ENCODE measurements around the gene KIAA0586. TPM values are rescaled to one million over a fixed set of nuclear protein-coding genes. Genes with fewer than 3 reads are reported as not detected.

The KIAA0586 gene
- polyA plus RNA-seq, 3 donors from 2014 or later, result 5.4 to 26.4 (median 10.1) TPM

DNA sequence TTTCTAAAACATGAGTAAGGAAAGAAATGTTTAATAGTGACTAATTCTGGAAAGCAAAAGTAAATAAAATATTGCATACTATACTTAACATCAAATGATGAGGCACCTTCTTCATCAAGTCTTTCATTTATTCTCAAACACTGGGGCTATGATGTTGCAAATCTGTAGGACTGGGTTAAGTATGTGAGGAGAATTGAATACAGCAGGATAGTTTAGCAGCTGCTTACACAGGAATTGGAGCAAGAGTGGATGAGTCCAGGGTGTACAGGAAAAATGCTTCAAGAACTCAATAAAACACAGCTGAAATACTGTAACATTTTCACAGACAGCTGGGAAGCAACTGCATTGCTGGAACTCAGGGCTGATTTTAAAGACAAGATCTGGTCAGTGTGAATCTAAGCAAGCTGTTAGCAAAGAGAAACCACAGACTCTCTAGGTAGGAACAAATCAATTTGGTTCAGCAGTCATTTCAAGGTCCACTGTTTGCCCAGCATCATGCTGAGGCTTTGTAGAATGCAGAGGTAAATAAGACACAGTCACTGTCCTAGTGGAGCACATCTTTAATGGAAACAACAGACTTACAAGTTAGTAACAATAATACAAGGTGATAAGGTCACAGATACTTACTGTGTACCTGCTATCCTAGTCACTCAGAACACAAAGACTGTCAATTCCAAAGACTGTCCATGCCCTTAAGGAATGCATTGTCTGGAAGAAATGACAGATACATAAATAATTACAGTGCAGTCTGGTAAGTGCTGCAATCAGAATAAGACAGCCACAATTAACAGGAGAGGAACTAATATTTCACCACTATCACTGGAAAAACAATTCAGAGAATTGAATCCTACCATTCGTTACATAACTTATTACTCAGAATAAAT lies 113.5 kb downstream of the KIAA0586 start:
- Mint-ChIP-seq H3K9me3 (no peaks in the 10 kb centered on the region), H3K4me3 (no peak overlapping the region), H3K4me1 (no peaks in the 10 kb centered on the region)

GRCh38 chr14:58541633-58542022 lies 114.1 kb downstream of the KIAA0586 start:
- no peak overlapping the region for H3K4me3 Mint-ChIP-seq

More for the DNA sequence above, 113.5 kb downstream of the KIAA0586 start:
- DNase-seq, result no peak
- H3K27me3 Mint-ChIP-seq (ENCODE audit: low read depth in 3 of 3), result no peaks in the 10 kb centered on the region
- H3K36me3 Mint-ChIP-seq, result peaks cover 11 to 23% (median 22%) of the 10 kb centered on the region in 3 donors
- H3K27ac Mint-ChIP-seq, result no peak overlapping the region

GRCh38 chr14:58543253-58543652 lies 115.7 kb downstream of the KIAA0586 start:
- no peaks in the 10 kb centered on the region for H3K9me3 Mint-ChIP-seq
- H3K36me3 Mint-ChIP-seq, result peaks cover 11 to 24% (median 19%) of the 10 kb centered on the region in 3 donors
- H3K27me3 Mint-ChIP-seq (ENCODE audit: low read depth in 3 of 3), result no peaks in the 10 kb centered on the region
- H3K27ac Mint-ChIP-seq, result no peak overlapping the region
- H3K4me1 Mint-ChIP-seq, result no peaks in the 10 kb centered on the region
- no peak for DNase-seq
- H3K4me3 Mint-ChIP-seq, result no peak overlapping the region

More at GRCh38 chr14:58541633-58542022, 114.1 kb downstream of the KIAA0586 start:
- no peaks in the 10 kb centered on the region for H3K4me1 Mint-ChIP-seq
- H3K27ac Mint-ChIP-seq, result no peak overlapping the region
- H3K36me3 Mint-ChIP-seq, result peaks cover 11 to 23% (median 22%) of the 10 kb centered on the region in 3 donors
- no peaks in the 10 kb centered on the region for H3K27me3 Mint-ChIP-seq (ENCODE audit: low read depth in 3 of 3)
- H3K9me3 Mint-ChIP-seq, result no peaks in the 10 kb centered on the region
- no peak for DNase-seq

DNA sequence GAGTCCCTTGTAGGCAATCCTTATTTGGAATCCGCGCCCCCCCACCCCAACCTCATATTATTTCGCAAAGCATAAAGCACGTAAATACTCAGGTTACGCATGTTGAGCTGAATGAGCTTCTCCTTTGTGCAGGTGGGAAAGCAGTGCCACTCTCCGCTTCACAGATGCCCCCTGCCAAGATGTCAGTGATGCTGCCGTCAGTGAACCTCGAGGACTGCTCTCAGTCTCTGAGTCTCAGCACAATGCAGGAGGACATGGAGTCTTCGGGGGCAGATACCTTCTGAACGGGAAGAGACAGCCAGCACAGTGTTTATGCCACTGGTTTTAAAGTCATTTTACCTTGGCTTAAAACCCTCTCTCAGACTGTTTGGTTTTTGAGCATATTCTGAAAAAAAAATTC lies 120.1 kb downstream of the KIAA0586 start:
- no peaks in the 10 kb centered on the region for H3K9me3 Mint-ChIP-seq
- DNase-seq, result no peak
- H3K4me1 Mint-ChIP-seq, result no peaks in the 10 kb centered on the region
- H3K4me3 Mint-ChIP-seq, result no peak overlapping the region
- no peak overlapping the region for H3K27ac Mint-ChIP-seq
- H3K27me3 Mint-ChIP-seq (ENCODE audit: low read depth in 3 of 3), result peaks cover 0 to 1% (median 0%) of the 10 kb centered on the region in 3 donors
- H3K36me3 Mint-ChIP-seq, result peaks cover 11 to 22% (median 14%) of the 10 kb centered on the region in 3 donors

DNA sequence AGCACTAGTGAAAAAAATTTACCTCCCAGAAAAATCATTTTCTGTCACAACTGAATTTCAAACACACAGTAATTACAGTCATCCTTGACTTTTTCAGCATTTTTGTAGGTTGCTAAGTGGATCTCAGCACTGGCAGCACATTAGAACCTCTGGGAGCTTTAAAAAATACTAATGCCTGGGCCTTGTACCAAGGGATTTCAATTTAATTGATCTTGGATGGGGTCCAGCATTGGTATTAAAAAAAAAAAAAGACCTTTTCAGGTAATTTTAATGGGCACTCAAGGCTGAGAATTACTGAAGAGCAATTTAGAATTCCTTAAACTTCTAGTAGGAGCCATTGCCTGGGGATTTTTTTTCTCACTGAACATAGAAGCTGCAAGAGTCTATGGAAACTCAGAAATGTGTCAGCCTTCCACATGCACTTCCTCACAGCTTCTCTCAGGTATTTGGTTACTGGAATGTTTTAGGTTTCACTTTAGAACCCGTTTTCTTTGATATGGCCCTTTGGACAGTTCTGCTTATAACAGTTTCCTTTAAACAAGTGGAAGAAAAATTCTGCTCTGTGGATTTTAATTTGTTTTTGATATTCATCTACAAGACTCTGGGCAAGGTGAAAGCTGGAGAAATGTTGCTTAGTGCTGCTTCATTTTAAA lies 121.7 kb downstream of the KIAA0586 start:
- H3K27me3 Mint-ChIP-seq (ENCODE audit: low read depth in 3 of 3), result peaks cover 0 to 1% (median 0%) of the 10 kb centered on the region in 3 donors
- no peaks in the 10 kb centered on the region for H3K9me3 Mint-ChIP-seq
- H3K4me1 Mint-ChIP-seq, result no peaks in the 10 kb centered on the region
- H3K36me3 Mint-ChIP-seq, result peaks cover 3 to 11% (median 4%) of the 10 kb centered on the region in 3 donors
- no peak overlapping the region for H3K27ac Mint-ChIP-seq
- H3K4me3 Mint-ChIP-seq, result no peak overlapping the region
- DNase-seq, result no peak

DNA sequence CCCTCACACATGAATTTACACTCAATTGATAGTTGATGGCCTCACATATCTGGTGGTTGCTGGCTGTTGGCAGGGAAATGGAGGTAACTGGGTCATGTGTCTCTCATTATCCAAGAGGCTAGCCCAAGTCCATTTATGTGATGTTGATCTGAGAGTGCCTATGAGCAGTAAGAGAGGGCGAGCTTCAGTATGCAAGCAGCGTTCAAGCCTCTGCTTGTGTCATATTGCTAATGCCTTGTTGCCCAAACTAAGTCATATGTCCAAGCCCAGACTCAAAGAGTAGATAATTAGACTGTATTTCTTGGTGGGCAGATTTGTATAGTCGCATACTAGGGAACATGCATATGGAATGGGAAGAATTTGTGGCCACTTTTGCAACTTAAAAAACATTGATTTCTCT lies 126.4 kb downstream of the KIAA0586 start:
- no peaks in the 10 kb centered on the region for H3K4me1 Mint-ChIP-seq
- H3K27me3 Mint-ChIP-seq (ENCODE audit: low read depth in 3 of 3), result peaks cover 0 to 1% (median 0%) of the 10 kb centered on the region in 3 donors
- no peak for DNase-seq
- no peak overlapping the region for H3K4me3 Mint-ChIP-seq
- H3K9me3 Mint-ChIP-seq, result no peaks in the 10 kb centered on the region
- no peaks in the 10 kb centered on the region for H3K36me3 Mint-ChIP-seq
- no peak overlapping the region for H3K27ac Mint-ChIP-seq

- DNase-seq, result no peak
- no peak overlapping the region for H3K27ac Mint-ChIP-seq
- H3K9me3 Mint-ChIP-seq, result no peaks in the 10 kb centered on the region
- no peaks in the 10 kb centered on the region for H3K27me3 Mint-ChIP-seq (ENCODE audit: low read depth in 3 of 3)
- H3K36me3 Mint-ChIP-seq, result no peaks in the 10 kb centered on the region
- H3K4me1 Mint-ChIP-seq, result peaks cover 4 to 7% of the 10 kb centered on the region in 2 donors
- no peak overlapping the region for H3K4me3 Mint-ChIP-seq
Measured at GRCh38 chr14:58555647-58556046, 128.1 kb downstream of the KIAA0586 start.

DNA sequence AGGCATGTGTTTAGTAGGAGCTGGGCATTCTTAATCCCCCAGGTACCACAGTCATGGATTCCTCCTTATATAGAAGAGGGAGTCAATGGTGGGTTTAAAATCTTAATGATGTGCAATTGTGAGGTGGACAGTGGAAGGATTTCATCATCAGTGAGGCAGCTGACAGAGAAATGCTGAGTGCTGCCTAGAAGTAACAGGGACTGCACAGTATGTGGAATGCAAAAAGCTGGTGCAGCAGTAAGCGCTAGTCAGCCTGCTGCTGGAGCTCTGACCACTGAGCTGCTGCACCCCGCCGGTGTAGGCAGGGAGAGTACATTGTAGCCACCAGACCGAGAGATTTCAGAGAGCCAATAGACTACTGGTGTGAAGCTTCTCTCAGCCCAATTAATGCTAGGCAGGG lies 129.7 kb downstream of the KIAA0586 start:
- no peak for DNase-seq
- Mint-ChIP-seq H3K4me1 (peaks cover 4 to 10% of the 10 kb centered on the region in 2 donors), H3K4me3 (no peak overlapping the region), H3K27ac (no peak overlapping the region), H3K9me3 (no peaks in the 10 kb centered on the region), H3K36me3 (peaks cover 0 to 5% (median 0%) of the 10 kb centered on the region in 3 donors), H3K27me3 (ENCODE audit: low read depth in 3 of 3) (no peaks in the 10 kb centered on the region)

GRCh38 chr14:58560208-58560607 lies 132.7 kb downstream of the KIAA0586 start:
- H3K9me3 Mint-ChIP-seq, result no peaks in the 10 kb centered on the region

DNA sequence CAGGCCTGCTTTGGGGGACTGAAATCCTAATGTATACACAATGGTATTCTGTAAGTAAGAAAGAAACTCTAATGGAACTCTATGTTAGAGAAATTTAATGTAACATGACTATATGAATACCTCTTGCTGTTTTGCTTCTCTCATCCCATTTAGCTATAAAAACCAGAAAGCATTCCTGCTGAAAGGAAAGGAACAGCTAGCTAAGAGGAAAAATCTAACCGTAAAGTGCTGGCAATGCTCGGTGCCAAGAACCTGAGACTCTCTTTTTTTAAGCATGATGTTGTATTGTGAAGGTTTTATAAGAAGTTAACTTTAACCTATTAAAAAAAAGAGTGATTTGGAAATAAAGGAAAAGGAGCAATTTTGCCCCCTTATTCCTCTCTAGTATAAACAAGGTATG lies 134.6 kb downstream of the KIAA0586 start:
- H3K27ac Mint-ChIP-seq, result no peak overlapping the region
- peaks cover 0 to 17% (median 16%) of the 10 kb centered on the region in 3 donors for H3K36me3 Mint-ChIP-seq
- no peak overlapping the region for H3K4me3 Mint-ChIP-seq
- no peaks in the 10 kb centered on the region for H3K9me3 Mint-ChIP-seq
- H3K27me3 Mint-ChIP-seq (ENCODE audit: low read depth in 3 of 3), result peaks cover 0 to 3% (median 0%) of the 10 kb centered on the region in 3 donors
- DNase-seq, result no peak
- peaks cover 4 to 10% of the 10 kb centered on the region in 2 donors for H3K4me1 Mint-ChIP-seq

More at GRCh38 chr14:58560208-58560607, 132.7 kb downstream of the KIAA0586 start:
- DNase-seq, result no peak
- Mint-ChIP-seq H3K27me3 (ENCODE audit: low read depth in 3 of 3) (peaks cover 0 to 3% (median 0%) of the 10 kb centered on the region in 3 donors), H3K4me1 (peaks cover 4 to 10% of the 10 kb centered on the region in 2 donors), H3K36me3 (peaks cover 0 to 16% (median 10%) of the 10 kb centered on the region in 3 donors), H3K27ac (no peak overlapping the region), H3K4me3 (no peak overlapping the region)

DNA sequence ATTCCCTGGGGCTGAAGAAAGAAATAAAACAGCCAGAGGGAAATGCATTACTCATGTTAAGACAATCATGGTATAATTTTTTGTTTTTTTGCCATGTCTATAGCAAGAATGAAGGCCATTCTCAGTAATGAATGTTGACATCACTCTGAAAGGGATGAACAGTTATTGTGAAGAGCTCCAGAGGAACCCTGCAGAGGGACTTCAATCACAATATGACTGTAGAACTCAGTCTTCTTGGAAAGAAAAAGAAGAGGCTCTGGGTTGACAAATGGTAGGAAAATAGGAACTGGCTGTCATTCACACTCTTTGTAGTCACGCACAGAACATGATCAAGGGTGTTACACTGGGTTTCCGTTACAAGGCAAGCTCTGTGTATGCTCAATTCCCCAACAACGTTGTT lies 136.5 kb downstream of the KIAA0586 start:
- Mint-ChIP-seq H3K4me1 (peaks cover 4 to 10% of the 10 kb centered on the region in 2 donors), H3K27me3 (ENCODE audit: low read depth in 3 of 3) (peaks cover 0 to 3% (median 0%) of the 10 kb centered on the region in 3 donors), H3K4me3 (no peak overlapping the region), H3K36me3 (peaks cover 0 to 17% (median 16%) of the 10 kb centered on the region in 3 donors), H3K9me3 (no peaks in the 10 kb centered on the region), H3K27ac (no peak overlapping the region)
- DNase-seq, result no peak

- Mint-ChIP-seq H3K36me3 (peaks cover 0 to 17% (median 16%) of the 10 kb centered on the region in 3 donors), H3K4me3 (no peak overlapping the region), H3K27me3 (ENCODE audit: low read depth in 3 of 3) (peaks cover 0 to 3% (median 0%) of the 10 kb centered on the region in 3 donors), H3K4me1 (peaks cover 0 to 1% of the 10 kb centered on the region in 2 donors), H3K27ac (no peak overlapping the region), H3K9me3 (no peaks in the 10 kb centered on the region)
- DNase-seq, result no peak
Measured at GRCh38 chr14:58565832-58566231, 138.3 kb downstream of the KIAA0586 start.

GRCh38 chr14:58566979-58567378 lies 139.5 kb downstream of the KIAA0586 start:
- Mint-ChIP-seq H3K27me3 (ENCODE audit: low read depth in 3 of 3) (peaks cover 0 to 3% (median 3%) of the 10 kb centered on the region in 3 donors), H3K36me3 (peaks cover 0 to 17% (median 12%) of the 10 kb centered on the region in 3 donors), H3K4me1 (no peaks in the 10 kb centered on the region), H3K27ac (no peak overlapping the region), H3K4me3 (no peak overlapping the region), H3K9me3 (no peaks in the 10 kb centered on the region)
- DNase-seq, result no peak

DNA sequence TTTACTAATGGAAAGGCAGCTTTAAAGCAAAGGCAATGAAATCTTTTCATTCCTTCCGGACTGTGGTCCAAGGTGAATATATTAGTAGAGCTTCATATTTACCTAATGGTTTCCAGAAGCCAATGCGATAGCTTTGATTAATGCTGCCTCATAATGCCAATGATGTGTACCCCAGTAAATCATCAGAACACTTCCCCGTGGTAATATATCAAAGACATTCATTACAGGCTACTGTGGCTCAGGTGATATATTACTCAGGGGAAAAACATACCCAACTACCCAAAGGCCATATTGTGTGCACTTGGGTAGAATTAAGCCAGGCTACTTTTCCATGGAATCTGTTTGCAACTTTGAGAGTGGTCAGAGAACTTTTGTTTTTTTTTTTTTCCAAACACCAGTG lies 140.8 kb downstream of the KIAA0586 start:
- peaks cover 0 to 14% (median 11%) of the 10 kb centered on the region in 3 donors for H3K36me3 Mint-ChIP-seq
- no peaks in the 10 kb centered on the region for H3K4me1 Mint-ChIP-seq
- no peaks in the 10 kb centered on the region for H3K9me3 Mint-ChIP-seq
- no peak overlapping the region for H3K27ac Mint-ChIP-seq
- no peak for DNase-seq
- no peak overlapping the region for H3K4me3 Mint-ChIP-seq
- peaks cover 0 to 3% (median 2%) of the 10 kb centered on the region in 3 donors for H3K27me3 Mint-ChIP-seq (ENCODE audit: low read depth in 3 of 3)
